GM18870 (cell line): ENCODE results near the gene MIGA2.

ENCODE experiments used
- ATAC-seq: cut with Tn5 transposase; IDR thresholded peaks from one replicate; pipeline ENCODE4 v1.9.1; 2021; ENCODE audit warnings: moderate library complexity; ENCODE audit not compliant: unreplicated experiment

The MIGA2 gene

GRCh38 chr9:129118799-129119198 lies 82.4 kb downstream of the MIGA2 start:
- no peak for ATAC-seq

- no peak for ATAC-seq
These were observed 85.1 kb downstream of the MIGA2 start for GRCh38 chr9:129121483-129121882.
